HUES48 (cell line): ENCODE data around the gene PELI1.

Source experiments
- H3K27ac ChIP-seq: one replicate; pipeline ENCODE4 v1.7.0; 2013; ENCODE audit warnings: low read depth, low read length, inconsistent platforms
- H3K27me3 ChIP-seq: 2 replicates; pipeline ENCODE4 v1.6.1; 2013; ENCODE audit warnings: mild to moderate bottlenecking, low read length; ENCODE audit not compliant: control insufficient read depth, insufficient read depth
- H3K36me3 ChIP-seq: 2 replicates; pipeline ENCODE4 v1.6.1; 2013; ENCODE audit warnings: low read length; ENCODE audit not compliant: control insufficient read depth, insufficient read depth
- H3K4me1 ChIP-seq: 2 replicates; pipeline ENCODE4 v1.6.1; 2013; ENCODE audit warnings: mild to moderate bottlenecking, low read length; ENCODE audit not compliant: control insufficient read depth, insufficient read depth
- H3K4me3 ChIP-seq: 2 replicates; pipeline ENCODE4 v1.5.1; 2013; ENCODE audit warnings: mild to moderate bottlenecking, low read depth, low read length
- H3K9ac ChIP-seq: 2 replicates; pipeline ENCODE4 v1.6.1; 2013; ENCODE audit warnings: mild to moderate bottlenecking, low read depth, low read length, moderate library complexity
- H3K9me3 ChIP-seq: 2 replicates; pipeline ENCODE4 v1.6.1; 2013; ENCODE audit warnings: low read length; ENCODE audit not compliant: control insufficient read depth, insufficient read depth

The PELI1 gene

DNA sequence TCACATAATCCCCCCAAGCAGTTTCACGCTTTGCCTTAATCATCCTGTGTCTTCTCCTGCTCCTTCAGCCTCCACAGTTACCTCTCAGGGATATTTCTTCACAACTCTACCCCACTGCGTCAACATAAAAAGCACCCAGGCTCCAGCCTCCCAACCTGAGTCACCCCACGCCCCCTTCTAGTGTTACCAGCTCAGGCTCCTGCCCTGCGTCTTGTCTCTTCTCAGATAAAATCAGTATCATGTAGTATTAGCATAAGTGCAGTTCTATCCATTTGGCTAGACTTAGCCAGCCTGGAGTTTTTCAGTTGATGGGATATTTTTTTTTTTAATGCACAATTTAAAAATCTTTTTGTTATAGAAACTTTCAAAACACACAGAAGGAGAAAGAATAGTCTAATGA lies 9.6 kb upstream of the PELI1 start:
- Histone ChIP-seq H3K4me3 (no peak overlapping the region), H3K4me1 (peaks cover 11% of the 10 kb centered on the region), H3K27me3 (no peaks in the 10 kb centered on the region), H3K9me3 (no peaks in the 10 kb centered on the region), H3K9ac (no peak overlapping the region), H3K27ac (no peak overlapping the region), H3K36me3 (no peaks in the 10 kb centered on the region)

DNA sequence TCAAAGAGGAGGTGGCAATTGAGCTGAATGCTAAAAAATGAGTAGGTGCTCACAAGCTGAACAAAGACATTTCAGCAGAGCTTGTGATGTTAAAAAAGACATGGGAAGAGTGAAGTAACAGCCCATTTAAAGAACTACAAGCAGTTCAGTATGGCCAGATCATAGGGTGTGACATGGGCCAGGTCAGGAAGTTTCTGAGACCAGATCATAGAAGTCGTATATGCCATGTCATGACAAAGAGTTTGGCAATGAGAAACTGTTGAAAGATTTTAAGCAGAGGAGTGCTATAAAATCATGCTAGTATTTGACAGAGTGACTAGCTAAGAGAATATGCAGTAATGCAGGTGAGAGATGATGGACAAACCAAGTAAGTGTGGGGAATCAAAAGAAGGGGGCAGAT lies 7.3 kb upstream of the PELI1 start:
- Histone ChIP-seq H3K4me1 (peaks cover 11% of the 10 kb centered on the region), H3K27me3 (no peaks in the 10 kb centered on the region), H3K27ac (no peak overlapping the region), H3K4me3 (no peak overlapping the region), H3K9me3 (no peaks in the 10 kb centered on the region), H3K36me3 (no peaks in the 10 kb centered on the region), H3K9ac (no peak overlapping the region)

DNA sequence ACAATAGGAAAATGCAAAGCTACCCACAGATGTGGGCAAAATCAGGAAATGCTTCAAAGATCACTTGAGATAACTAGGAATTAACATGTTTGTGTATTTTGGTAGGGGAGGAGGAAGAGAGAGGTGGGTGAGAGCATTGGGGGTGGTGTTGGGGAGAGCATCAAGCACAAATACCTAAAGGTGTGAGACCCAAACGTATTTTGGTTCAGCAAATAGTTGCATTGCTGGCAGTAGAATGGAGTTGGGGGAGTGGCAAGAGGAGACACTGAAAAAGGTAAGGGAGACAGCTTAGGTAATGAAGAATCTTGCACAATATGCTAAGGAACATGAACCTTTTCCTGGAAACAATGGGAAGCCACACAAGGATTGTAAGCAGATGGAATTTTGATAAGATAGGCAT lies 1.5 kb upstream of the PELI1 start:
- Histone ChIP-seq H3K27ac (no peak overlapping the region), H3K36me3 (no peaks in the 10 kb centered on the region), H3K27me3 (no peaks in the 10 kb centered on the region)

DNA sequence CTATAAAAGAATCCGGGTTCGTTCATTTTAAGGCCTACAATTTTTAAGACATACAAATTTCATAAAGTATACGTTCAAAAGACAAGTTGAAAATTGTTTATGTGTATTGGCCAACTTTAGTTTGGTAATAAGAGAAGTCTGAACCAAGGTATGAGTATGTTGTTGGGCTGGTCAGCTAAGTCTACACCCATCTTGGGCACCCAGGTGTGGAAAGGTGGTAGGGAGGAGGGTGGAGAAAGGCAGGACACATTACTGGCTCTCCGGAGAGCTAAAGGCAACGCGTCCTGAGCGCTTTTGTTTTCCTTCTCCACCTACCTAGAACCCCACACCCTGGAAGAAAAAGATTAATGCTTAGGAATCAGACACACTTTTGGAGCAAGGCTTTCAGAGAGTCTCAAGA lies 899 bp upstream of the PELI1 start:
- H3K27ac ChIP-seq, result no peak overlapping the region
- no peaks in the 10 kb centered on the region for H3K36me3 ChIP-seq
- no peaks in the 10 kb centered on the region for H3K9me3 ChIP-seq
- H3K4me3 ChIP-seq, result no peak overlapping the region
- H3K9ac ChIP-seq, result no peak overlapping the region
- H3K4me1 ChIP-seq, result peaks cover 39% of the 10 kb centered on the region
- H3K27me3 ChIP-seq, result no peaks in the 10 kb centered on the region

More for the DNA sequence above, 1.5 kb upstream of the PELI1 start:
- Histone ChIP-seq H3K9ac (no peak overlapping the region), H3K4me1 (peaks cover 33% of the 10 kb centered on the region), H3K9me3 (no peaks in the 10 kb centered on the region), H3K4me3 (no peak overlapping the region)

DNA sequence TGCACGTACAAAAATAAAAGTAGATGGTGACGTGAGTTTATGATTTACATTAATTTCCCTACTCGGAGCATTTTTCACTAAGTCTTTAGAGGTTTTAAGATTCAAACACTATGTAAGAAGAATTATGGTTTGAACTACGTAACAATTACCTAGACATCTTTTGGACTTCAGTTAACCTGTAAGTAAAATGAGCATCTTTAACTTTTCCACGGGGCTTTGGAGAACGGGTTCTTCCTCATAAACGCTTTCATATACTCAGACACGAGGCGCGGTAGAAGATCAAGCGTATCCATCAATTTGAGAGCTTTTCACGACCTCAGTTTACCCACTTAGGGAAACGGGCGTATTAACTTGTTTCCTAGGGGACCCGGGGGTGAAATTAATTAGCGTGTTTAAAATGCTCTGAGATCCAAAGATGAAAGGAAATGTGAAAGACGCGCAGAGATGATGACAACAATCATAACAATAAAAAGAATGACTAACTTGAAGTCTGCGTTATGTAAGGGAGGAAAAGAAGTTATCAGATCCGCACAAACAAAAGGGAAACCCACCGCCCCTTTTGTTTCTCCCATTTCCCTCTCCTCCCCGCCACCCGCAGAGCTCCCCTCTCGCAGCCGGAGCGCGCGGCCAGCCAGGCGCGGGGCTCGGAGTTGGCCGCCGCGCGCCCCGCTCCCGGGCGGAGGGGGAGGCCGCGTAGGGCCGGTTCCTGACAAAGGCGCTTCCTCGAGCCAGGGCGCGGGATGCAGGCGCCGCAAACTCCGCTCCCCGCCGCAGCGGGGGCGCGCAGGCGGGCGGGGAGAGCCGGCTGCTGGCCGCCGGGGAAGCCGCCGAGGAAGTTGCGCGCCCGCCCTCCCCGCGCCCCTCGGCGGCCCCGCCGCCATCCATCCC lies 807 bp downstream of the PELI1 start:
- Histone ChIP-seq H3K36me3 (peaks cover 10% of the 10 kb centered on the region), H3K27ac (peak overlapping the region; percentile 94), H3K27me3 (no peaks in the 10 kb centered on the region), H3K4me3 (peak overlapping the region; percentile 90), H3K9ac (peak overlapping the region; percentile 89), H3K9me3 (no peaks in the 10 kb centered on the region), H3K4me1 (peaks cover 40% of the 10 kb centered on the region)

DNA sequence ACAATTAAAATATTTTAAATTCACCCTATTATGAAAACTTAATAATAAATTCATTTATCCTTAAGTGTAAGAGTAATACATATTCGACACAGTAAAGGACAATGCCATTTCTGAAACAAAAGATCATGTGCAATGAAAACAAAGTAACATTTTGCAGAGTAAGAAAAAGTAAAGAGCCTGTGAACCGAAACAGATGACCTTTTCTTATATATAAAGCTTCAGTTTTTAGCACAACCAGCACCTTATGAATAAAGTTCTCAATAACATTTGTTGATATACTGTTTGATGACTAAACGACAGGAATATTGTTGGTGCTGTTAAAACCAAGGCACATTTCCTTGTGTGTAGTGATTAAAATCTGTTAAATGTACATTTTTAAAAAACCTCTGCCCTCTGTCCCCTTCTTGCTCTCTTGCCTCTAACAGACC lies 1.5 kb downstream of the PELI1 start:
- no peaks in the 10 kb centered on the region for H3K9me3 ChIP-seq
- peaks cover 43% of the 10 kb centered on the region for H3K4me1 ChIP-seq
- H3K36me3 ChIP-seq, result peaks cover 10% of the 10 kb centered on the region
- H3K4me3 ChIP-seq, result peak overlapping the region; percentile 90
- H3K9ac ChIP-seq, result peak overlapping the region; percentile 89
- H3K27ac ChIP-seq, result no peak overlapping the region
- H3K27me3 ChIP-seq, result no peaks in the 10 kb centered on the region

DNA sequence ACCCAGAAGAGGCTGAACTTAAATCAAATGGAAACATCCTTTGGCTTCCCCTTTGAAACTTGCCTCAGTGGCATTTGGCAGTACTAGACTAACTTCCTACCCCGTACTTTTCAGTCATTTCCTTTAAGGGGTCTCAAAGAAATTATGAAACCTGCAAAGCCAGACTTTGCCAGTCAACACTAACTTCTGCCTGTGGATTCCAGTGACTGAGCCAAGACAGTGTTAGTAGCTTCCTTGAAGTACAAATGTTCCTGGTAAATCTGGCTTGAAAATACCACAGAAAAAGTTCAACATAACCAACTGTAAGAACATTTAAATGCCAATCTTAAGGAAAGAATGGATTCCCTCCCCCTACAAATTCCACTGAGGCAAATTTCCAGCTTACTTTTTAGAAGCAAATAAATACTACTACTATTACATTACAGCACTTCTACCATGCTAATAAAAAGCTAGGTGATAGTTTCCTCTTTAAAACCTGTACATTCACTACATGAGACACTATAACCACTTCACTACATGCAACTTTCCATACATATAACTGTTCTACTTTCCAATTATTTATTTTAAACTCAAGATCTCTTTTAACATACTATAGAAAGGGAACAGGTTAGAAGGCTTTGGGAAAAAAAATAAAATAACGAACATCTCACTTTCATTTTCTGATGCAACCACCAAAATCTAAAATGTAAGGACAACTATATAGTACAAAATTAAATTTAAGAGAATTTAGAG lies 2.4 kb downstream of the PELI1 start:
- Histone ChIP-seq H3K9me3 (no peaks in the 10 kb centered on the region), H3K36me3 (peaks cover 10% of the 10 kb centered on the region), H3K27ac (peak overlapping the region; percentile 58), H3K27me3 (no peaks in the 10 kb centered on the region), H3K9ac (peak overlapping the region; percentile 4; the same call in 1 of the 2 replicates), H3K4me1 (peaks cover 50% of the 10 kb centered on the region), H3K4me3 (peak overlapping the region; percentile 90)

DNA sequence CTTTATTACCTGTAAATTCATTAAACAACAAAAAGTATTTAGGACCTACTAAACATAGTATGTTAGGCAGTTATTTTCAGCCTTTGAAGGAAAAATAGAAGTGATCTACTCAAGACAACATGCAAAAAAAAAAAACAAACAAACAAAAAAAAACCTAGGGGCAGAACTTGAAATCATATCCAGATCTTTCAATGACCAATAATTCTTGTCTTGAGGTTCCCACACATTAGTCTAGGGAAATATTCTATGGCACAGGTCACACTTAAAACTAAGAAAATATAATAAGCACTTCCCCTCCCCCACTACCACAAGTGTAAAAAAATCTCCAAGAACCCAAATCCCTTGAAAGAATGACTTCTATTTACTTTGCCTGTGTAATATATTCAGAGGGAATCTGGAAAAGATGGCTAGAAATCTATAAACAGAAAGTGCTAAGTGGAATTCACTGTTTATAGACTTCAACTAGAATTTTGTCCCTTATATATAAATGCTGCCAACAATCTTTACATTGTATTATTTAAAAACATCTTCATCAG lies 3.5 kb downstream of the PELI1 start:
- Histone ChIP-seq H3K36me3 (peaks cover 10% of the 10 kb centered on the region), H3K27ac (no peak overlapping the region), H3K9ac (no peak overlapping the region), H3K4me1 (peaks cover 56% of the 10 kb centered on the region), H3K9me3 (no peaks in the 10 kb centered on the region), H3K4me3 (peak overlapping the region; percentile 15; the same call in 1 of the 2 replicates), H3K27me3 (no peaks in the 10 kb centered on the region)

DNA sequence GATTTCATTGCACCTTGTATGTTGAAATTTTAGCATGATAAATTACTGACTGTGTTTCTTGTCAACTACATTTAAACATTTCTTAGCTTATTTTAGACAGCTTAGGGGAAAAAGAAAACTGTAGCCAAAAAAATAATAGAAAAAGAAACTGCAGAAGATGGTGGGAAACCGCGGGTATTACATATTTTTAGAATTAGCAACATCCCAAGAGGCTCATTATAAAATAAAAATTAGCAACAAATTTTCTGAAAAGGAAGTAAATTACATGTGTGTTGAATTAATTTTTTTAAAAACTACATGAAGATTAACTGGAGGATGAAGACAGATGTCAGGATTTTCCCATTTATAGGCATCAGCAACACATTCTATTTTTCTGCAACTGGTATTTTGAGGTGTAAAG lies 4.3 kb downstream of the PELI1 start:
- Histone ChIP-seq H3K4me1 (peaks cover 55% of the 10 kb centered on the region), H3K27ac (no peak overlapping the region), H3K9me3 (no peaks in the 10 kb centered on the region), H3K36me3 (peaks cover 10% of the 10 kb centered on the region), H3K9ac (no peak overlapping the region), H3K27me3 (no peaks in the 10 kb centered on the region), H3K4me3 (no peak overlapping the region)

DNA sequence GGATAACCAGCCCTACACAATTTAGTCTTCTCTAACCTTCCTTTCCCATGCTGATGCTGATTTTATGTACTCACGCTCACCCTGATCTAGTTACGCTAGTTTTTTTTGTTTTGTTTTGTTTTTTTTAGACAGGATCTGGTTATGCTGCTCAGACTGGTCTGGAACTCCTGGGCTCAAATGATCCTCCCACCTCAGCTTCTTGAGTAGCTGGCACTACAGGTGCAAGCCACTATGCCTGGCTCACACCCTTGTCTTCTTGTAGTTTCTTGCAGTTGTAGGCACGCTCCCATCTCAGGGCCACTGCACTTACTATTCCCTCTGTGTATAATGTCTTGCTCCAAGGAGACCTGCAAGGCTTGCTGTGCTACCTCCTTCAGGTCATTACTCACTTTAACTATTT lies 6.2 kb downstream of the PELI1 start:
- peaks cover 67% of the 10 kb centered on the region for H3K4me1 ChIP-seq

DNA sequence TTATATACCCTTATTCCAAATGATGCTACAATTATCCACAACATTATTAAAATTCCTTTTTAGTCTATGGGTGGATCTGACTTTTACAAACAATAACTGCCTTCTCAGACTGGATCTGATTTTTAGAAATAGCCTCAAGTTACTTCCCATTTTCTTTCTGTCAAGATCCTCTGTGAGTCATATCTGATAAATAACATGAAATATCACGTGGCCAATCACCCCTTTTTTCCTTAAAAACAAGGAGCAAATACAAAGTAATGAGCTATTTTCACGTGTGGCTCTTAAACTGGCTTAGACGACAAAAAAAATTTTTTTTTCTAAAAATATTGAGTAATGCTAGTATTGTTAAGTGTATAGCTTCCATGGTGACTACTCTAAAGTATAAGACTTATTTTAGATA lies 6.7 kb downstream of the PELI1 start:
- peaks cover 10% of the 10 kb centered on the region for H3K36me3 ChIP-seq

More for the DNA sequence above, 6.2 kb downstream of the PELI1 start:
- Histone ChIP-seq H3K27me3 (no peaks in the 10 kb centered on the region), H3K9ac (no peak overlapping the region), H3K9me3 (no peaks in the 10 kb centered on the region), H3K4me3 (no peak overlapping the region), H3K36me3 (peaks cover 10% of the 10 kb centered on the region), H3K27ac (no peak overlapping the region)

More for the DNA sequence above, 6.7 kb downstream of the PELI1 start:
- Histone ChIP-seq H3K4me1 (peaks cover 71% of the 10 kb centered on the region), H3K27me3 (no peaks in the 10 kb centered on the region), H3K9ac (no peak overlapping the region), H3K9me3 (no peaks in the 10 kb centered on the region), H3K4me3 (no peak overlapping the region), H3K27ac (no peak overlapping the region)
